Thoracic aorta (tissue), 2 donors: Measurements from ENCODE around the gene CBX6. TPM values are rescaled to one million over a fixed set of nuclear protein-coding genes. Genes with fewer than 3 reads are reported as not detected.
A peak's percentile ranks its signal among the peaks of the same experiment; 100 is the strongest.

Experiments used
- ATAC-seq: fragments of 150-250 bp; one replicate; pipeline ENCODE4 v1.8.0; 2017; ENCODE audit warnings: low read depth; ENCODE audit not compliant: insufficient number of reproducible peaks, low FRiP score
- DNase-seq: peaks from one replicate; pipeline ENCODE4 v3.0.0-alpha.2; 2020; ENCODE audit warnings: low spot score
- H3K27ac ChIP-seq, 2 donors: fragments of 200-600 bp; sonication (generic); 1 replicate in 1 of 2; 2 replicates in 1 of 2; pipeline ENCODE4 v1.5.1; 2016; ENCODE audit warnings: mild to moderate bottlenecking in 2 of 2, moderate library complexity in 2 of 2
- H3K27me3 ChIP-seq: fragments of 200-600 bp; sonication (generic); replicated peaks from 2 replicates; pipeline ENCODE4 v1.6.0; 2016; ENCODE audit warnings: mild to moderate bottlenecking; ENCODE audit not compliant: insufficient read depth
- H3K36me3 ChIP-seq: fragments of 200-600 bp; sonication (generic); one replicate; pipeline ENCODE4 v1.5.1; 2016
- H3K4me1 ChIP-seq, 2 donors: fragments of 200-600 bp; sonication (generic); 1 replicate in 1 of 2; 2 replicates in 1 of 2; pipeline versions ENCODE4 v1.5.1 to v1.6.0; 2016; ENCODE audit warnings: low read depth in 2 of 2, mild to moderate bottlenecking in 1 of 2; ENCODE audit not compliant: control insufficient read depth in 1 of 2
- H3K4me3 ChIP-seq: fragments of 200-600 bp; sonication (generic); 2 replicates; pipeline ENCODE4 v1.5.1; 2016; ENCODE audit warnings: mild to moderate bottlenecking
- H3K9me3 ChIP-seq: fragments of 200-600 bp; sonication (generic); 2 replicates; pipeline ENCODE4 v1.5.1; 2016
- CTCF ChIP-seq: fragments of 200-600 bp; sonication (generic); IDR thresholded peaks from one replicate; pipeline ENCODE4 v1.5.1; 2019; ENCODE audit warnings: antibody characterized with exemption
- total RNA-seq, 2 donors: library from RNA; depleted of rRNA; stranded (reverse); fragments of >200 nt; gene quantifications; one replicate each; pipeline versions ENCODE4 v1.1.0 to v1.2.3, GENCODE V29; 2016

Gene CBX6
- total RNA-seq, 2 donors from 2014 or later: 80.1 to 111 TPM

- Histone ChIP-seq H3K4me3 (no peak overlapping the region), H3K27me3 (no peaks in the 10 kb centered on the region), H3K4me1 (peaks cover 34 to 68% of the 10 kb centered on the region in 2 donors), H3K36me3 (peaks cover 22% of the 10 kb centered on the region), H3K27ac (no peak overlapping the region), H3K9me3 (no peaks in the 10 kb centered on the region)
- no peak for ATAC-seq
- DNase-seq: peak; percentile 38
- peak; percentile 87 for TF ChIP-seq CTCF
Measured at GRCh38 chr22:38868886-38869381, 3.1 kb downstream of the CBX6 start.

- no peak for DNase-seq
- peaks cover 34 to 68% of the 10 kb centered on the region in 2 donors for H3K4me1 ChIP-seq
- no peak for TF ChIP-seq CTCF
- peaks cover 22% of the 10 kb centered on the region for H3K36me3 ChIP-seq
- no peak for ATAC-seq
- H3K9me3 ChIP-seq: no peaks in the 10 kb centered on the region
- H3K4me3 ChIP-seq: no peak overlapping the region
- no peak overlapping the region for H3K27ac ChIP-seq
- no peaks in the 10 kb centered on the region for H3K27me3 ChIP-seq
Measured at GRCh38 chr22:38868286-38868721, 3.7 kb downstream of the CBX6 start.

DNA sequence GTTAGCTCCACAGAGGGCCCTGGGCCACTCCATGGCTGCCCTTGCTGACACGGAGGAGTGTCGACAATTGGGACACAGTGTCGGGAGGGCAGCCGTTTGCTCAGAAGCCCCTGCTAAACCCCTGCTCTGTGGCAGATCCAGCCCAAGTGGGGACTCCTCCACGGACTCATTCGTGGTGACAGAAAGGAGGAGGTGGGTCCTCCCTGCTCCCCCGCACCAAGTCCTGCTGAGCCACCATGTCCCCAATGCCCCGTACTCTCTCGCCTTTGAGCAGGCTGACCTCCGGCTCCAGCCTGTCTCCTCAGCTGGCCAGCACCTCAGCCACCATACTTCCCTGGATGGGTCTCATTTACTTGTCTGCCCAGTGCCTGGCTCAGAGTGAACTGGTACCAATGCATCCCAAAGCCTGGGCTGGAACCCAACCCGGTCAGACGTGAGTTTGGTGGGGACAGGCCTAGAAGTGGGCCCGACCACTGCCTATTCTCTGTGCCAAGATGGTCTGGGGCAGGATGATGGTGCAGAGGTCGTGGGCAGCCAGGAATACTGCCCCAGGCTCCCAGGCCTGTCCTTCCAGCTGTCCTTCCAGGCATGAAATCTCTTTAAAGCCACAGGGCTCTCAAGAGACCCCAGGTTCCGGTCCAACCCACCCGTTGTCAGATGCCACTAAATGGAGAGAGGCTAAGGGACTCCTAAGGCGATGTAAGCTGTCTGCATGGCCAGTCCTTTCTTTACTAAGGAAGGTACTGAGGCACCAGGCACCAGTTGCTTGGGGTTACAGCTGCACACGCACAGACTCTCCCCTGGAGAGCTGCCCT lies 4.3 kb downstream of the CBX6 start:
- peaks cover 22% of the 10 kb centered on the region for H3K36me3 ChIP-seq
- DNase-seq (no peak), ATAC-seq (no peak)
- H3K9me3 ChIP-seq: no peaks in the 10 kb centered on the region
- TF ChIP-seq CTCF: no peak
- no peaks in the 10 kb centered on the region for H3K27me3 ChIP-seq
- H3K4me1 ChIP-seq: peaks cover 40 to 72% of the 10 kb centered on the region in 2 donors
- H3K27ac ChIP-seq: no peak overlapping the region
- no peak overlapping the region for H3K4me3 ChIP-seq

- no peaks in the 10 kb centered on the region for H3K27me3 ChIP-seq
Measured at GRCh38 chr22:38867124-38867455, 4.9 kb downstream of the CBX6 start.

More at GRCh38 chr22:38867124-38867455, 4.9 kb downstream of the CBX6 start:
- H3K27ac ChIP-seq: no peak overlapping the region
- H3K9me3 ChIP-seq: no peaks in the 10 kb centered on the region
- TF ChIP-seq CTCF: no peak
- DNase-seq: no peak
- peaks cover 22% of the 10 kb centered on the region for H3K36me3 ChIP-seq
- no peak overlapping the region for H3K4me3 ChIP-seq
- H3K4me1 ChIP-seq: peaks cover 43 to 78% of the 10 kb centered on the region in 2 donors
- ATAC-seq: no peak
